GM19455 (cell line): ENCODE data around the gene KCND3.

ENCODE experiments used
- ATAC-seq: cut with Tn5 transposase; IDR thresholded peaks from one replicate; pipeline ENCODE4 v1.9.1; 2021; ENCODE audit not compliant: unreplicated experiment

KCND3 gene

GRCh38 chr1:111733992-111734341 is 255.5 kb downstream of the KCND3 start:
- no peak for ATAC-seq

- ATAC-seq: no peak
Observed at GRCh38 chr1:111733183-111733991, 256.1 kb downstream of the KCND3 start.

- no peak for ATAC-seq
Observed at GRCh38 chr1:111732718-111733117, 256.8 kb downstream of the KCND3 start.

GRCh38 chr1:111731956-111732355 is 257.5 kb downstream of the KCND3 start:
- no peak for ATAC-seq

GRCh38 chr1:111730706-111731105 is 258.8 kb downstream of the KCND3 start:
- no peak for ATAC-seq

- ATAC-seq: no peak
Observed at GRCh38 chr1:111729946-111730681, 259.4 kb downstream of the KCND3 start.

DNA sequence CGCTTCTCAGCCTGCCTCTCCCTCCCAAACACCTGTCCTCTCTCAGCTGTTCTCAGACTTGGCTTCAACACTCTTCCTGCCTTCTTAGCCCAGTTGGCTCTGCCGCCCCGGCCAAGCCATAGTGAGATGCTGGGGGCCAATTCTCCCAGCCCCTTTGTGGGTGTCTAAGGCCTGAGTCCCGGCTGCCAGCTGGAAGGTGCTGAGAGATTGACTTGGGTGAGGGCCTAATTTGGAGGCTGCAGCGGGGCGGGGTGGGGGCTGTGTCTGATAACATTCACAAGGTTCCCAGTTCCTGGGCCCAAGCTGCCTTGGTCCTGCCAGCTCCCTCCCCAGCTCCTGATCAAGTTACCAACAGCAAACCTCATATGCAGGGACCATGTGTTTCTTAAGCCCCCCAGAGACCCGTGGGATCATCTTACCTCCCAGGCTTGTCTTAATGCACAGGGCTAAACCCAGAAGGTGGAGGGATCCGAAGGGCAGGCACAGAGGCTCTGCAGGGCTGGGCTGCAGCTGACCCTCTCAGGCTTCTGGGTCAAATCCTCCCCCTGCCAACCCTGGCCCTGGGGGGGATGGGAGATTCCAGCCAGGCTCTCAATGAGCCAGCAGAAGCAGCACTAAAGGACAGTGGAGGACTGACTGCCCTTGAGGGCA is 260.1 kb downstream of the KCND3 start:
- ATAC-seq: no peak

GRCh38 chr1:111727056-111727455 is 262.4 kb downstream of the KCND3 start:
- ATAC-seq: no peak

GRCh38 chr1:111725192-111725591 is 264.3 kb downstream of the KCND3 start:
- no peak for ATAC-seq

DNA sequence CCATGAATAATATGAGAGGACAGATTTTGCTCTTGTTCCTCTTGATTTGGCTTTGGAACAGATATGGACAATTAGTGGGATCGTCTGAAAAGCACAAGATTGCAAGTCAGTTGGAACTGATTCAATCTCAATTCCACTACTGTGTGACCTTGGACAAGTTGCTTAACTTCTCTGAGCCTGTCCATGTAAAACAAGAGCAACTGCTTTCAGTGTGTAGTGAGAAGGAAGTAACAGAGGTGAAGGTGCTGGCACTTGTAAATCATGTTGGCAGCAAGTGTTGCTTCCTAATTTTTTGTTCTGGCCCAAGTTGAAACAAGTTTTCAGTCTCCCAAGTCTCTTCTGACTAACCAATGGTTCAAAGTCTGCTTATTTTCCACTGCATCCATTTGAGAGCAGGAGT is 265.6 kb downstream of the KCND3 start:
- ATAC-seq: no peak

DNA sequence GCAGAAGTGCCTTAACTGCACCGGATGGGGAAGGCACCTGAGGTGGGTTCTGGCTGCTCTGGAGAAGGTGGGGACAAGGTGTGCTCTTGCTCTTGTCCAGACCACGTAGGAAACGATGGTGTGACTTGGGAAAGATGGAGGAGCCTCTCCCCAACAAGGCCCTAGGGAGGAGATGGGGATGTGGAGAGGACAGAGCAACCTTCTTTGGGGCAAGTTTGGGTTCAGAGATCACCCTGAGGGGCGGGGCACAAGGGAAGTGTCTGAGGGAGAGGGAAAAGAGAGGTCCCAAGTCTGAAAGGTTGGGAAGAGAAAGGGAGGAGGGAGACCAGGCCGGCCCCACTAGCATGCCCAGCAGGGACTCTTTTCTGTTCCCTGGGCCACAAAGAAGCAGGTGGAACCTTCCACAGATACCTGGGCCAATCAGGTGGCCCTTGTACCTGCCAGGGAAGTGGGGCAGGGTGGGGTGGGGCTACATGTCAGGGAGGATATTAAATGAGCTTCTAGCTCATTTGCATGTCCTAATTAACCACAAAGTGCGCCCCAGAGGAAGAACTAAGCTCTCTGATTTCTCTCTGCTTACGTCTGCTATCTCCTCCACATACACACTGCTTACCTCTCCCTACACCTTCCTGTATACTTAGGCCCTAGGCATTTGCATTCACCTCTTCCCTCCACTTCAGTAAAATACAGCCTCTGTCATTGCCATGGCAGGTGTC is 266.2 kb downstream of the KCND3 start:
- no peak for ATAC-seq

DNA sequence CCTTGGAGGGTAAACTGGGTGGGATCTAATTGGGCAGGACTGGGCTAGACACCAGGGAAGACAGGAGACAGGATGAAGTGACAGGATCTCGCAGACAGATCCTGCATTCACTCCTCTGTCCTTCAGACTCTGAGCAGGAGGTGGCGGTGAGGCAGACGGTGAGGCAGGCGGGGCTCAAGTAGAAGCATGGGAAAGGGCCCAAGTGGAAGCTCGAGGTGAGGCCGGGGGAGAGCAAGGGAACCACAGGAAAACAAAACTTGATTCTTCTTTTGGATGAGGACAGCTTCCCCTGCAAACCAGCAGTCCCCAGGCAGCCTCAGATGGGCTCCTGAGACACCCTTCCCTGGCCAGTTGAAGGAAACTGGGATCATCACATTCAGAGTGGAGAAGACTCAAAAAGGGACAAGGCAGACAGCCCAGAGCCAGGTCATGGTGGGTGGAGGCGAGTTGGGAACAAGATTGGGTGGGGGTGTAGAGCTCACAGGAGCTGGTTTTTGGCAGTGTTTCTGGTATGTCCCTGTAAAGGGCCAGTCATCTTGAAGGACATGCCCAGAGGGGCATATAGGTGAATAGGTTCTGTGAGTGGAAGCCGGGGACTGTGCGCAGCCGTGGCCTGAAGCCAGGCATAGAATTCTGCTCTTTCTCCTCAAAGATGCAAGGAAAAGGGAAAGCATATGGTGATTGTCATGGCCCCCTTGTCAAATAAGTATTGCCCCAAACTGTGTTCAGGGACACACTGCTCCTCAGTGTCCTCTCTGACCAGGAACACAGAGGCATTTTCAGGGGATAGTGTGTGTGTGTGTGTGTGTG is 268.3 kb downstream of the KCND3 start:
- no peak for ATAC-seq
